ENCODE results near the gene CTTN.

CTTN gene

DNA sequence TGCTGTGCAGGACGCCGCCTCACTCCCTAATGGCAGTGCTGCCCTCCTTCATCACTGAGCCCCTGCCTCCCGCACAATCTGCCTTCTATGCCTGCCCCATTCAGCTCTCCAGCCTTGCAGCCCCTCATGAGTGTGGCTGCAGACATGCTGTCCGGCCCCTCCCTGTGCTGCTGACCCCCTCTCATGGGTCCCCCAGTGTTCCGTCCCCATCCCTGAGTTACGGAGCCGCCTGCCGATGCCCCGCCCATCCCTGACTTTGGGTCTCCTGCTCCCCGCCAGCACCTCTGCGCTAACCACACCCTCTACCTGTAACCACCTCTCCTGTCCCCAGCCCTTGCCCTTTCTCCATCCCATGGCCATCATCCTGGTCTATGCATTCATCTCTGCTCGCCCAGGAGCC is 33.3 kb downstream of the CTTN start:
- H3K9me3 ChIP-seq (ENCODE audit: control insufficient read depth, low read length) = no peaks in the 10 kb centered on the region
- peaks cover 8% of the 10 kb centered on the region for H3K4me1 ChIP-seq (ENCODE audit: control insufficient read depth, insufficient read depth, low read length)
- DNase-seq (ENCODE audit: low read depth) = no peak
- no peak overlapping the region for H3K4me3 ChIP-seq (ENCODE audit: low read length)
- H3K27me3 ChIP-seq (replicated peaks; ENCODE audit: control insufficient read depth, insufficient read depth, low read length) = no peaks in the 10 kb centered on the region
- peaks cover 92% of the 10 kb centered on the region for H3K36me3 ChIP-seq (ENCODE audit: control insufficient read depth, insufficient read depth, low read length, severe bottlenecking)
- no peak overlapping the region for H3K9ac ChIP-seq (ENCODE audit: low read length)

DNA sequence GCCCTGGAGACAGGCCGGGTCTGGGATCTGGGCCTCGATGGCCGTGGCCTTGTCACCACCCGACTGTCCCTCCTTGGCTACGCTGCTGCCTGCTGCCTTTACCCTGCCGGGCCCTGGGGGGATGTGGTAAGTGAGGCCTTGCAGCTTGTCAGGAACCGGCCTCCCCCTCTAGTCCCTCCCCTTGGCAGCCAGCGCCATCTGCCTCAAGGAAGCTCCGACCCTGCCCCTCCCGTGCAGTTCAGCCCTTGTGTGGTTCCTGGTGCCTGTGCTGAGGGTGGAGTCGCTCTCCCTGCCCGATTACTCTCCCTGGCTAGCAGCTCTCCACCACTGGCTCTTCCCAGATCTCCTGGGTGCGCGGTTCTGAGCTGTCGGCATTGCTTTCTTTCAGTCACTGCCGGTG is 33.7 kb downstream of the CTTN start:
- no peak overlapping the region for H3K4me3 ChIP-seq (ENCODE audit: low read length)
- peaks cover 6% of the 10 kb centered on the region for H3K4me1 ChIP-seq (ENCODE audit: control insufficient read depth, insufficient read depth, low read length)
- H3K36me3 ChIP-seq (ENCODE audit: control insufficient read depth, insufficient read depth, low read length, severe bottlenecking) = peaks cover 96% of the 10 kb centered on the region
- no peak overlapping the region for H3K9ac ChIP-seq (ENCODE audit: low read length)
- no peaks in the 10 kb centered on the region for H3K27me3 ChIP-seq (replicated peaks; ENCODE audit: control insufficient read depth, insufficient read depth, low read length)
- no peaks in the 10 kb centered on the region for H3K9me3 ChIP-seq (ENCODE audit: control insufficient read depth, low read length)
- DNase-seq (ENCODE audit: low read depth) = no peak

DNA sequence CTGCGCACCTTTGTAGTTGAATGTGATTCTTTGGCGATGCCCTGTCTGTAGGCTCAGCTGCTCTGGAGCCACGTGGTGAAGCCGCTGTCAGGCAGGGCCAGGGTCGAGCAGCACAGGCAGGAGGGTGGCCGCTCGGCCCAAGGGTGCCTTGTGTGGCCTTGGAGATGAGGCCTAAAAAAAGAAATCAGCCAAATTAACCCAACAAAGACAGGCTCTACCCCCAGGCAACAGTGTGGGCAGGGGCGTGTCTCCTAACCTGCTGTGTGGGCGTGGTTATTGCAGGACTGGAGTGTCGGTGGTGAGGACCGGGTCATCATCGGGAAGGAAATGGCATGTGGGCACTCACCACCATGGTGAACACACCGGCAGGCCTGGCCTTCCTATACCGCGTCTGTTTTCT is 34.3 kb downstream of the CTTN start:
- H3K9ac ChIP-seq (ENCODE audit: low read length) = no peak overlapping the region
- H3K27me3 ChIP-seq (replicated peaks; ENCODE audit: control insufficient read depth, insufficient read depth, low read length) = no peaks in the 10 kb centered on the region
- H3K36me3 ChIP-seq (ENCODE audit: control insufficient read depth, insufficient read depth, low read length, severe bottlenecking) = peaks cover 96% of the 10 kb centered on the region
- no peak overlapping the region for H3K4me3 ChIP-seq (ENCODE audit: low read length)
- H3K9me3 ChIP-seq (ENCODE audit: control insufficient read depth, low read length) = no peaks in the 10 kb centered on the region
- H3K4me1 ChIP-seq (ENCODE audit: control insufficient read depth, insufficient read depth, low read length) = peaks cover under 1% of the 10 kb centered on the region
- no peak for DNase-seq (ENCODE audit: low read depth)

DNA sequence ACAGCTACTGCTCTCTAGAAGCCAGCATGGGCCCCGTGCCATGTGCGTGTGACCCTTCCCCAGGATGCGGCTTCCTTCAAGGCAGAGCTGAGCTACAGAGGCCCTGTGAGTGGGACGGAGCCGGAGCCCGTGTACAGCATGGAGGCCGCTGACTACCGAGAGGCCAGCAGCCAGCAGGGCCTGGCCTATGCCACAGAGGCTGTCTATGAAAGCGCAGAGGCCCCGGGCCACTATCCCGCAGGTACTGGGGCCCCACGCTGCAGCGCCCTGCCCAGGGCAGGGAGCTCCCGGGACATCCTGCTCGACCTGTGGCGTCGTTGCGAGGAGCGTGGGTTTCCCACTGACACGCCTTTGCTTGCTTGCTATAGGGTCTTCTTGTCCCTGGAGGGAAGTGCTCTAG is 34.7 kb downstream of the CTTN start:
- no peak for DNase-seq (ENCODE audit: low read depth)
- Histone ChIP-seq H3K4me3 (ENCODE audit: low read length) (no peak overlapping the region), H3K4me1 (ENCODE audit: control insufficient read depth, insufficient read depth, low read length) (no peaks in the 10 kb centered on the region), H3K9ac (ENCODE audit: low read length) (no peak overlapping the region), H3K9me3 (ENCODE audit: control insufficient read depth, low read length) (no peaks in the 10 kb centered on the region), H3K36me3 (ENCODE audit: control insufficient read depth, insufficient read depth, low read length, severe bottlenecking) (peaks cover 98% of the 10 kb centered on the region), H3K27me3 (replicated peaks; ENCODE audit: control insufficient read depth, insufficient read depth, low read length) (no peaks in the 10 kb centered on the region)

DNA sequence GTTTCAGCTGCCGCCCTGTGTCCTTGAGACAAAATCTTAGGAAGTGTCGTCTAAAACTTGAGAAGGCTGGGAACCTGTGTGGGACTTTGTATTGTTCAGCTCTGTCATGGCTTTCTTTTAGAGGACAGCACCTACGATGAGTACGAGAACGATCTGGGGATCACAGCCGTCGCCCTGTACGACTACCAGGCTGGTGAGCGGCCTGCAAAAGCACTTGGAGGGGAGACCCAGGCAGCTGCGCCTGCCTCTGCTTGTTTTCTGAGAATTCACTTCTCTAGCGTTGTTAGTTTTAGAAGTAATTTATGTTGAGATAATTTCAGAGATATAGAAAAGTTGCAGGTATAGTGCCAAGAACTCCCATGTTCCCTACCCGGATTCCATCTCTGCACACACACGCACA is 35.2 kb downstream of the CTTN start:
- Histone ChIP-seq H3K4me1 (ENCODE audit: control insufficient read depth, insufficient read depth, low read length) (no peaks in the 10 kb centered on the region), H3K27me3 (replicated peaks; ENCODE audit: control insufficient read depth, insufficient read depth, low read length) (no peaks in the 10 kb centered on the region), H3K9ac (ENCODE audit: low read length) (no peak overlapping the region), H3K4me3 (ENCODE audit: low read length) (no peak overlapping the region), H3K9me3 (ENCODE audit: control insufficient read depth, low read length) (no peaks in the 10 kb centered on the region), H3K36me3 (ENCODE audit: control insufficient read depth, insufficient read depth, low read length, severe bottlenecking) (peaks cover 97% of the 10 kb centered on the region)
- no peak for DNase-seq (ENCODE audit: low read depth)

DNA sequence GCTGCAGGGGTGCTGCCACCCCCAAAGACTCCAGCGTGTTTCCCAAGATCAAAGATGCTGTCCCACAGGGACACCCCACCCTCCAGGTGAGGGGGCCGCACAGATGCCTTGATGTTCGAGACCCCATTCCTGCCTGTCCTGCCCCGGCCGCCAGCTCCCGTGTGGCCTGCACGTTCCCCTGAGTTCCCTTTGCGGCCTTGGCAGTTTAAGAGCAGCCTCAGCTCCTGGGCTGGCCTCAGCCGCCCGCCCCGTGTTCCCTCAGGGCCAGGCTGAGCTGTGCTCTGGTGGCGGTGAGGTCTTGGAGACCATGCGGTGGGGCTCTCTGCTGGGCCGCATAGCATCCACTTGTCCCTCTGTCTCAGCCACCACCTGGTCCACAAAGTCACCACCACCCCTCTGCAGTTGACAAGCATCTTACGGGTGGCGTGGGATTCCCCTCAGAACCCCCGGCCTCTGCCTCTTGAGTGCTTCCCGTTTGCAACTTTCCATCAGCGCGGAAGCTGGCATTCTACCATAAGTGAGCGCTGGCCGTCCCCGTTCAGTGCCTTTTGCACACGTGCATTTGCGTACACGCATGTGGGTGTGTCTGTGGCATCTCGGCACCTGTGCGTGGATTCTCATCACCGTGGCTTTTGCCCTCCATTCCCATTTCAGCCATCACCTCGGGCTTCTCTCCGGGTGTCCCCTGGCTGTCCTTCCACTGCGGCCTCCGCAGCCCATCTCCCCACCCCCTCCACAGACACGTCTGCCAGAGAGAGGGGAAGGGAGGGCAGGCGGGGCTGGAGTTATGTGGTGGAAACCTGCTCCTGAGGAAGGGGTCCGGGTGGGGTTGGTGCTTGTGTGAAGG is 35.9 kb downstream of the CTTN start:
- H3K36me3 ChIP-seq (ENCODE audit: control insufficient read depth, insufficient read depth, low read length, severe bottlenecking) = peaks cover 95% of the 10 kb centered on the region
- H3K4me3 ChIP-seq (ENCODE audit: low read length) = no peak overlapping the region
- H3K9ac ChIP-seq (ENCODE audit: low read length) = no peak overlapping the region
- H3K27me3 ChIP-seq (replicated peaks; ENCODE audit: control insufficient read depth, insufficient read depth, low read length) = no peaks in the 10 kb centered on the region
- H3K9me3 ChIP-seq (ENCODE audit: control insufficient read depth, low read length) = no peaks in the 10 kb centered on the region
- DNase-seq (ENCODE audit: low read depth) = no peak
- H3K4me1 ChIP-seq (ENCODE audit: control insufficient read depth, insufficient read depth, low read length) = no peaks in the 10 kb centered on the region

DNA sequence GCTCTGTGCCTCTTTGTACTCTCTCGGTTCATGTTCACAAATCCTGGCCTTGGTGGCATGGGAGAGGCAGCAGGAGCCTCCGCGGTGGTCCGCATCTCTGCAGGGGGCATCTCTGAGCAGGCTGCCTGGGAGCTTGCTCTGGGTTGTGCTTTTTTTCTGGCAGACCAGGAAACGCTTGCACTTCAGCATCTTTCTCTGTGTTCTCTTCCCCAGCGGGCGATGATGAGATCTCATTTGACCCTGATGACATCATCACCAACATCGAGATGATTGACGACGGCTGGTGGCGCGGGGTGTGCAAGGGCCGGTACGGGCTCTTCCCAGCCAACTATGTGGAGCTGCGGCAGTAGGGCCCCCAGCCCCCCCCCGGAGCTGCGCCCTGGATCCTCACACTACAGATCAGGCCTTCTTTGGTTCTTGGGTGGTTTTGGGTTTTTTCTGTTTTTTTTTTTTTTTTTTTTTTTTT is 36.5 kb downstream of the CTTN start:
- H3K36me3 ChIP-seq (ENCODE audit: control insufficient read depth, insufficient read depth, low read length, severe bottlenecking) = peaks cover 89% of the 10 kb centered on the region

DNA sequence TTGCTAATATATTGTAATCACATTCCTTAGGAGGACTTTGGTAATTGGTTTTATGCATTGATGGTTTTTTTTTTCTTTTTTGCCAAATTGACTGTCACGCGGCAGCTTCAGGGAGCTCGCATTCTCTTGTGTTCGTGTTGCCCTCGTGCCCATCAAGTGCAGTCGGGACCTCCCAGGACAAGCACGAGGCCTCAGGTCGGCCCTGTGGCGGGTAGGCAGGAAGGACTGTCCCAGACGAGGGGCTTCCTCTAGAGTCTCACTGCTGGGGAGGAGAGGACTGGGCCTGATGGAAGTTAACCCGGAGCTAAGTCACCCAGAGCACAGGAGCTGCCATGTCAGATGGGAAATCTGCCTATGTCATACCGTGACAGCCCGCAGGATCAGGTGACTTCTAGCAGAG is 37.0 kb downstream of the CTTN start:
- Histone ChIP-seq H3K4me3 (ENCODE audit: low read length) (no peak overlapping the region), H3K9ac (ENCODE audit: low read length) (no peak overlapping the region), H3K9me3 (ENCODE audit: control insufficient read depth, low read length) (no peaks in the 10 kb centered on the region), H3K4me1 (ENCODE audit: control insufficient read depth, insufficient read depth, low read length) (no peaks in the 10 kb centered on the region), H3K36me3 (ENCODE audit: control insufficient read depth, insufficient read depth, low read length, severe bottlenecking) (peaks cover 84% of the 10 kb centered on the region), H3K27me3 (replicated peaks; ENCODE audit: control insufficient read depth, insufficient read depth, low read length) (no peaks in the 10 kb centered on the region)
- no peak for DNase-seq (ENCODE audit: low read depth)

More for the DNA sequence above, 36.5 kb downstream of the CTTN start:
- Histone ChIP-seq H3K27me3 (replicated peaks; ENCODE audit: control insufficient read depth, insufficient read depth, low read length) (no peaks in the 10 kb centered on the region), H3K4me3 (ENCODE audit: low read length) (no peak overlapping the region), H3K9ac (ENCODE audit: low read length) (no peak overlapping the region), H3K4me1 (ENCODE audit: control insufficient read depth, insufficient read depth, low read length) (no peaks in the 10 kb centered on the region), H3K9me3 (ENCODE audit: control insufficient read depth, low read length) (no peaks in the 10 kb centered on the region)
- no peak for DNase-seq (ENCODE audit: low read depth)

DNA sequence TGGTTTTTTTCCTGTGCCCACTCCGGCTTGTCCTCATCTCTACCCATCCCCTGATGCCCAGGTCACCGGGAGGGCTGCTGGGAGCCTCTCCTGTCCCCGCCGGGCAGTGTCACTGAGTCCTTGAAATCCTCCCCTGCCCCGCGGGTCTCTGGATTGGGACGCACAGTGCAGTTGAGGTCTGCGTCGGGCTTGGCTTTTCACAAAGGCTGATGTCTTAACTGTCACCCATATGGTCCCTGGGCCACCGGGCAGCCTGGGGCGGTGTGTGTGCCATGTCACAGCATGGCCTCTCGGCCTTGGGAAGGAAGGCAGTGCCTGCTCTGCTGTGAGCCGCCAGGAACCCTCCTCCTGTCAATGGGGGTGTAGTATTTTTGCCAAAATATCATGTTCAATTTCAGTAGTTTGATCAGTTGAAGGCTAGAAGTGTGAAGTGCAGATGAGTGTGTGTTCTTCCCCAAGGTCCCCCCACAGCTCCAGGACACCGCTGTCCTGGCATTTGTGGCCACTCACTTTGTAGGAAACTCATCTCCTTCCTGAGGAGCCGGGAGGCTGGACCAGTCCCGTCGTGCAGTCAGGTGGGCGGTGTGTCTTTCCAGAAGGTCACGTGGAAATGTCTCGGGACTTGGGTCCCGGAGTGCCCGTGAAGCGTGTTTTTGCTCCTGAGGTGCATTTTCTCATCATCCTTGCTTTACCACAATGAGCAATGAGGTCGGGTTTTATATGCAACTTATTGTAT is 37.6 kb downstream of the CTTN start:
- Histone ChIP-seq H3K36me3 (ENCODE audit: control insufficient read depth, insufficient read depth, low read length, severe bottlenecking) (peaks cover 78% of the 10 kb centered on the region), H3K27me3 (replicated peaks; ENCODE audit: control insufficient read depth, insufficient read depth, low read length) (no peaks in the 10 kb centered on the region), H3K9me3 (ENCODE audit: control insufficient read depth, low read length) (no peaks in the 10 kb centered on the region), H3K4me3 (ENCODE audit: low read length) (no peak overlapping the region), H3K9ac (ENCODE audit: low read length) (no peak overlapping the region), H3K4me1 (ENCODE audit: control insufficient read depth, insufficient read depth, low read length) (no peaks in the 10 kb centered on the region)
- no peak for DNase-seq (ENCODE audit: low read depth)

DNA sequence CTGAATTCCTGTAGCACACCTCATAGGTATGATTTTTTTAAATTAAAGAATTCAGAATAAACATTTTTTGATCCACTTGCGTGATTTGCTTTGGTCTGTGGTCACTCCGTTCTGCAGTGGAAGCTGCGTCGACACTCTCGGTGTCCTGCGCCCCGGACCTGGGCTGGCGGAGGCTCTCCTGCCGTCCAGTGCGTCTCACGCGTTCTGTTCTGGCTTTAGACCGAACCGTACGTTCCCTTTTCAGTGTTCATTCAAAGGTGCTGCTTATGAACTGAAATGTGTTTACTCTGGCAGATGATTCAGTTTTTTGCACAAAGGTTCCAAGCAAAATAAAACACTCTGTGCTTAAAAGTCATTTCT is 38.2 kb downstream of the CTTN start:
- DNase-seq (ENCODE audit: low read depth) = no peak
- H3K9me3 ChIP-seq (ENCODE audit: control insufficient read depth, low read length) = no peaks in the 10 kb centered on the region

DNA sequence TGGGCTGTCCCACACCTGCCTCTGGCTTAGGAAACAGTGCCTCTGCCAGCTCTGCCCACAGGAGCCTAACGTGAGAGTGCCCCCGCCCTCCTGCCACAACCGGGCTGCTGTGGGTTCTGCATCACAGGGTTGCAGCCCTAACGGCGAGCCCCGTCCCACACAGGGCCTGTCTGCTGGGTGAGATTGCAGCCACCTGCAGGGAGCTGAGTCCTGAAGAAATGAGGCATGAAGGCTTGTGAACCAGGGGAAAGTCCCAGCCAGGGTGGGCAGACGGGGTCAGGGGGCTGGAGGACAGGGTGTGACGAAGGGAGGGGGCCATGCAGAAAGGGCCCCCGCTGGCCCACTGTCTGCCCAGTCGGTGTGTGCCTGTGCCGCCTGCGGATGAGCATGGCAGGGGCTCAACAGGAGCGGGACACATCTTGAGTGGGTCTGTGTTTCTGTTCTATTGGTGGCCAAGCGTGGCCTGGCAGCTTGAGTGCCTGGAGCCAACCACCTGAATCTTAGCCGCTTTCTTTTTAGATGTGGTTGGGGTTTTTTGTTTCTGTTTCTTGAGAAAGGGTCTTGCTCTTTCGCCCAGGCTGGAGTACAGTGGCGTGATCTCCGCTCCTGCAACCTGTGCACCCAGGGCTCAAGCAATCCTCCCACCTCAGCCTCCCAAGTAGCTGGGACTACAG is 38.9 kb downstream of the CTTN start:
- H3K9me3 ChIP-seq (ENCODE audit: control insufficient read depth, low read length) = no peaks in the 10 kb centered on the region
- H3K36me3 ChIP-seq (ENCODE audit: control insufficient read depth, insufficient read depth, low read length, severe bottlenecking) = peaks cover 65% of the 10 kb centered on the region
- H3K4me1 ChIP-seq (ENCODE audit: control insufficient read depth, insufficient read depth, low read length) = peaks cover 2% of the 10 kb centered on the region
- H3K4me3 ChIP-seq (ENCODE audit: low read length) = no peak overlapping the region
- H3K9ac ChIP-seq (ENCODE audit: low read length) = no peak overlapping the region
- H3K27me3 ChIP-seq (replicated peaks; ENCODE audit: control insufficient read depth, insufficient read depth, low read length) = no peaks in the 10 kb centered on the region
- DNase-seq (ENCODE audit: low read depth) = no peak

More for the DNA sequence above, 38.2 kb downstream of the CTTN start:
- Histone ChIP-seq H3K9ac (ENCODE audit: low read length) (no peak overlapping the region), H3K36me3 (ENCODE audit: control insufficient read depth, insufficient read depth, low read length, severe bottlenecking) (peaks cover 72% of the 10 kb centered on the region), H3K27me3 (replicated peaks; ENCODE audit: control insufficient read depth, insufficient read depth, low read length) (no peaks in the 10 kb centered on the region), H3K4me3 (ENCODE audit: low read length) (no peak overlapping the region), H3K4me1 (ENCODE audit: control insufficient read depth, insufficient read depth, low read length) (no peaks in the 10 kb centered on the region)
